Jurkat, Clone E6-1 (cell line): ENCODE measurements around the gene CD52.
"Not testable (repeated sequence)": the region's sequence is repeated elsewhere in the genome, so short reads cannot be mapped to it uniquely, and the experiment has no call there.

Source experiments
- DNase-seq: peaks from one replicate; pipeline ENCODE4 v3.0.0-alpha.2; 2011; ENCODE audit warnings: low read depth, low spot score
- H3K4me3 ChIP-seq: 2 replicates; pipeline ENCODE4 v1.5.1; 2011; ENCODE audit warnings: mild to moderate bottlenecking, low read length, control low read depth, moderate library complexity

Gene CD52

DNA sequence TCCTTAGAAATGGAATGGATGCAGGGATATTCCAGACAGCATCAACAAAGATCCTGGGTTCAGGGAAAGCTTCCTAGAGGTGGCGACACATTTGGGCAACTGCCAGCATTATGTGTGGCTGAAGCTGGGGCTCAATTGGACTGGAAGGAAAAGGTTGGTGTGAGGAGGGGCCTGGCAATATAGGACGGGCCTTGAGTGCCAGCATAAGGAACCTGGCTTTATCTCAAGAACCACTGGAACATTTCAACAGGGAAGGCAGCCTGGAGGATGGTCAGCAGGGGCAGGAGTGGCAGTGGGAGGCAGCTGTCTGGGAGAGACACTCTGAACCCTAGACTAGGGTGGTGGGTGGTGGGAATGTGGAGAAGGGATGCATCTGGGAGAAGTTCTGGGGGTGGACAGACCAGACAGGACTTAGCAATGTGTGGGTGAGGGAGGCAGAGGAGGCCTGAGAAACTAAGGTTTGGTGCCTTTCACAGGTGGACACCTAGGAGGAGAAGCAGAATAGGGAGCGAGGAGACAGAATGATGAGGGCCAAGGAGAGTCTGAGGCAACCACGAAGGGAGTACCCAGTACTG lies 34.4 kb upstream of the CD52 start:
- no peak for DNase-seq
- H3K4me3 ChIP-seq = no peak overlapping the region

DNA sequence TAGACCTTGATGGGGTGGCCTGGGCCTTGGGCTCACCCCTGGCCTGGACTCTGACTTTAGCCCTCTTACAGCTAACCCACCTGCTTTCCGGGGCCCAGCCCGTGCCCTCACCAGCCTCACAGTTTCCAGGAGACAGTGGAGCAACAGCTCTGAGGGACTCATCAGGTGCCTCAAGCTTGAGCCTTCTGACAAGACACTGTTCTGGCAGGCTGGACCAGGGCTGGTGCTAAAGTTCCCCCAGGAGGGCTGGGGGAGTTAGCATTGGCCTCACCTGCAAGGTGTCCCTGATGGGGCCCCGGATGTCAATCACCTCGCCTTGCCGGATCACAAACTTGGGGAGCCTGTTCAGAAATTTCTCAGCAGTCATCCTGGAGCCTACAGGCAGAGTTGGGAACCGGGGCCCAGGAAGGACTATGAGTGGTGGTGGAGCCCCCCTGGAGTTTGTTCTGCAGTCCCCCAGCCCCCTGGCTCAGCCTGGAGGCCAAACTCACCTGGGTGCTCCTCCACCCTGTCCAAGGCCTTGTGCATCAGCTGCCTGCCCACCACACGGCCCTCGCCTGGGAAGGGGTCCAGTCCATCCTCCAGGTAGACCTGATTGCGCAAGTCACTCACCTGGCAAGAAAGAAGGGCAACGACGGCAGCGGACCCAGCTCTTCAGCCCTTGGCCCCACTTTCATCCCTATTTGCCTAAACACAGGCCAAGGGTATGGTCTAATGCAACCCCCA lies 33.7 kb upstream of the CD52 start:
- DNase-seq = no peak
- H3K4me3 ChIP-seq = no peak overlapping the region

DNA sequence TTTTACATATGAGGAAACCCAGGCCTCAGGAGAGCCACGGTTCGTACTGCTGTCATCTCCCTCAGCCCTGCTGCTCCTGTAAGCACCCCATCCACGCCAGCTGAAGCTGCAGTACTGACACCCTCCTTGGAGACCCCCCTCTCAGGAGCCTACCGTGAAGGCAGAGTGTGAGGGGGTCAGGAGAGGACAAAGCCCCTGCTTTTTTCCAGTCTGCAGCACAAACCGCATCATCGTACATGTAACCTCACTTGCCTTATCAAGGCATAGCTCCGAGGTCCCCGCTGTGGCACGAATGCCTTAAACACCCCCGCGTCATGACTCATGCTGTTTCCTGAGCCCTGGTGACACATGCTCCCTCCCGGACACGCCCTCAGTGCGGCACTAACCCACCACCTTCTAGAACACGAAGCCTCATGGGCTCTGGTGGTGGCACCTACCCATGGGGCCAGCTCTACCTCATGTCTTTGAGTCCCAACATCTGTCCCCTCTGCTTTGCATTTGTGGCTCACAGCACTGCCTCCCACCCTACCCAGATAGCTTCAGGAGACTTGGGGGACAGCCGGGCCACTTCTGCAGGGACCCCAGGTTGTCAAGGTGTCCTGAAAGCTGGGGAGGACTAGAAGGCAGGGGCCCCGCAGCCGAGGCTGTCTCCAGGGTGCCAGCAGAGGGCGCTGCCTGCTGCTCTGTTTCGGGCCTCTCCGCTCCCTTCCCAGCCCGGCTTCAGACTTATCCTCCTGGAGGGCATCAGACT lies 33.0 kb upstream of the CD52 start:
- peak; percentile 86 for DNase-seq

DNA sequence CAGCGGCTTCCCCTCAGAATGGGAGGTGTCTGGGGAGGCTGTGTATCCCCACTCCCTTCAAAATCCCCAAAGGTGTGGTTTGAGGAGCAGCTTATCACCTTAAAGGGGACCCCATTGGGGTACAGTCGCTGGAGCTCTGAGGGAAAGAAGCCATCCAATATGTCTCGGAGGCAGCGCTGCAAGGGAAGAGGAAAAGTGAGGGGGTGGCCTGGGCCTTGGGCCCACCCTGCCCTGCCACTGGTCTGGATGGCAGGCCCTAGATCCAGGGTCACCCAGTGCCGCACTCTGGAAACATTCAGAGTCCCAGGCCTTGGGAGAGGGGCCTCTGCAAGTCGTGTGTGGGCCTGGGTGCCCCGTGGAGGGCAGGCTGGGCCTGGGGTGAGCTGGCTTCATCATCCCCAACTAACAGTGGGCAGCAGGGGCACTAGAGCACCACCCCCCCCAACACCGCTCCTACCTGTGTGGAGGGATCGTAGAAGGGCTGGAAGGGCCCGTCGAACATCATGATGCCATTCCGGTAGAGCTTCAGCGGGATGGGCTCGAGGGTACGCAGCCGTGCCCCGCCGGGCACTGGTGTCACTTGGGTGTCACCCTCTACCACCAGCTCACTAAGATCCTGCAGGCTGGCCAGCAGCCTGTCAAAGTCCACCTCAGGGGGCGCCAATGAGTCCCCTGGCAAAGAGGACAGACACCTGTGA lies 32.2 kb upstream of the CD52 start:
- DNase-seq = no peak
- no peak overlapping the region for H3K4me3 ChIP-seq

More for the DNA sequence above, 33.0 kb upstream of the CD52 start:
- no peak overlapping the region for H3K4me3 ChIP-seq

DNA sequence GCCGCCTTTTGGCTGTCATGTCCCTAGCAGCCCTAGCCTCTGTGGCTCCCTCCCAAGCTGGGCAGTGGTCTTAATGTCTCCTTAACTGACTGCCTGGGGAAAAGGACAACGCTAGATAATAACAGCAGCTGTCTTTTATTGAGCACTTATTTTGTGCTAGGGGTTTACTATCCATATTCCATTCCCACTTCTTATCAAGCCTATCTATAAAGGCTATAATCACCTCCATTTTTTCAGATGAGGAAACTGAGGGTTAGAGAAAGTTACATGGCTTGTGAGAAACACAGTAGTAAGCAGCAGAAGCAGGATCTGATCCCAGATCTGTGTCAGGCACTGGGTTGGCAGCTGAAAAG lies 31.7 kb upstream of the CD52 start:
- no peak overlapping the region for H3K4me3 ChIP-seq
- DNase-seq = no peak

DNA sequence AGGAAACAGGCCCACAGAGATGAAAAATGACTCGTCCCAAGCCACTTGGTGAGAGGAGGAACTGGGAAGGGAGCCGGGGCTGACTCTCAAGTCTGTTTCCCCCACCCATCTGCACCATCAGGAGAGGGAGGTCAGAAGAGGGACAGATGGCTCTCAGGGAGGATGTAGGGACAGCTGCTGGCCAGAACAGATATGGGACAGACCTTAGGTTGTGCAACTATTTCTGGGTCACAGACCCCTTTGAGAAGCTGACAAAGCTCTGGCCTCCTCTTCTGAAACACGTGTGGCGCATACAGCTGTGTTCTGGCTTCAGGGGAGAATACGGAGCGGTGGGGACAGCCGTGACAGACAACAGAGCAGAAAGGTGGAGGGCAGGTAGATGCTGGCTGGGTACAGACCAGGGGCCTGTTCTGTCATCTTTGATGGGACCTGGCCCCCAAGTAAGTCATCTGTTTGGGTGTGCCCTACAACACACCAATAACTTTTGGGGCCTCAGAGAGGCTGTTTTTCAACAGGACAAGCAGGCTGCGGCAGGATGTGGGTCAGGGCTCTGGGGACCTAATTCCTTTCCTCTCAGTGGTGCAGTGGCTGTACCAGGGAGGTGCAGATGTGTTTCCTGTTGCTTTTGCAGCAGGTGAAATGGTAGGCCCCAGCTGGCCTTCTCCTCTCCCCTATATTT lies 30.6 kb upstream of the CD52 start:
- peak overlapping the region; percentile 13 for H3K4me3 ChIP-seq
- DNase-seq = peak; percentile 95

DNA sequence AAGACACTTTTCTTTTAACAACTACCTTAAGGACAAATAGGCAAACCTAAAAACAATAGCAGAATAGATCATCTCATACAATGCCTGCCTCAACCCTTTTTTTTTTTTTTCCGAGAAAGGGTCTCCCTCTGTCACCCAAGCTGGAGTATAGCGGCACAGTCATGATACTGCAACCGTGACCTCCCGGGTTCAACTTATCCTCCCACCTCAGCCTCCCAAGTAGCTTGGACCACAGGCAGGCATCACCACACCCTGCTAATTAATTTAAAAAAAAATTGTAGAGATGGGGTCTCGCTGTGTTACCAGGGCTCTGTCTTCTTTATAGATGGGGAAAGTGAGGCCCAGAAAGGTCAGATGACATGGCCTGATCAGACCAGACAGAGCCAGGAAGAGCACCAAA lies 29.9 kb upstream of the CD52 start:
- peak overlapping the region; percentile 13 for H3K4me3 ChIP-seq
- DNase-seq = no peak

DNA sequence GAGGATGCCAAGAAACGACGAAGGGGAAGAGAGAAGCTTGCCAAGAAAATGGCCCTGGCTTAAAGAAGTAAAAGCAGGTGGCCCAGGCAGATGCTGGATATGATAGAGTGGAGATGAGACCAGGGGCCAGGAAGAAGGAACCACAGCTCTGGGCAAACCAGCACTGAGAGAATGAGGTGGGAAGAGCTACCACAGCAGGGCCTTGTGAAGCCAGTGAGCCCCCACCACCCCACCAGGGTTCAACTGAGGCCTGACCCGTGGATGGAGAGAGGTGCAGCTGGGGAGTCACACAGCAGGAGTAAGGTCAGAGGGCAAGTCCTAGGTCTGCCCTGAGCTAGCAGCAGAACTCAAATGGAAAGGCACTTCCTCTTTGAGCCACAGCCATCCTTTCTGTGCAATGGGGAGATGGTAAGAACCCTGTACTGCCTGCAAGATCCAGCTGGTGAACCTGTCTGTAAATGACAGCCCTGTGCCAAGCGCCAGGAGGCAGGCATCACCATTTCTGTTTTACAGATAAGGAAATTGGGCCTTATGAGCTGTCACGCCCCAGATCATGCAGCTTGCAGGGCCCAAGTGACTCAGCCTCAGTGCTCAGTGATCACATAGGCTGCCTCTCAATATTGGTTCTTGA lies 29.3 kb upstream of the CD52 start:
- peak overlapping the region; percentile 13 for H3K4me3 ChIP-seq
- peak; percentile 76 for DNase-seq

DNA sequence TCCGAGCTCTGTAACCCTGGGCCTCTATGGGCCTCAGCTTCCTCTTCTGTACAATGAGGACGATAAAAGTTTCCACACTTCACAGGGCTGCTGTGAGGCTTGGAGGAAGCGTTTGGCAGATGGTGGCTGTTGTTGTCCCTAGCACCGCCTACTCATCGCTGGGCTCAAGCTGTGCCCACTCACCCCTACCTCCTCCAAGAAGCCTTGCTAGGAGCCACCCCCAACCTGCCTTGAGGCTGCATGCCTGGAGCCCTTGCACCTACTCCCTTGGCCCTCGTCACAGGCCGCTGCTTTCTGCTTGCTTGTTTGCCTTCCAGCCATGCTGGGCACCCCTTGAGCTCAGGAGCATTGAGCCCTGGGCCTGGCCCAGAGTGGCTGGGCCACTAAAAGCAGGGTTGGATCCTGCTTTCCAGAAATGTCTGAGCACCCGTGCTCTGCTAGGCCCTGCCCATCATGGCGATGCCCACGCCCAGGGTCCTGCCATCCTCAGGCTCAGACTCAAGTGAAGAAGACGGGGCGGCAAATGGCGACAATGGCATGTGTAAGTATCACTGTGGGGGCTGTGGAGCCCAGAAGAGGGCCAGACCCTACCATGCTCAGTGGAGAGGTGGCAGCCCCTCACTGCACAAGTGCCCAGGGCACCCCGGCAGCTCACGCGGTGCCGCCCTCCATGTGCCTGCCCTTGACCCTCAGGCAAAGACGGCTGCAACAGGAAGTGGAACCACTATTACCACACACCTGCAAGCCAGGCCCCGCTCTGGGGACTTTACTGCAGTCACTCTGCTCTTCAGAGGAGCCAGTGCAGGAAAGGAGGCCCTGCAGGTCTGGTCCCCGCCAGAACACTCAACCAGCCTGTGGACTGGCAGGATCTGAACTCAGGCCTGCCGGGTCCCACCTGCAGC lies 28.3 kb upstream of the CD52 start:
- DNase-seq = peak; percentile 80
- peak overlapping the region; percentile 11 for H3K4me3 ChIP-seq

DNA sequence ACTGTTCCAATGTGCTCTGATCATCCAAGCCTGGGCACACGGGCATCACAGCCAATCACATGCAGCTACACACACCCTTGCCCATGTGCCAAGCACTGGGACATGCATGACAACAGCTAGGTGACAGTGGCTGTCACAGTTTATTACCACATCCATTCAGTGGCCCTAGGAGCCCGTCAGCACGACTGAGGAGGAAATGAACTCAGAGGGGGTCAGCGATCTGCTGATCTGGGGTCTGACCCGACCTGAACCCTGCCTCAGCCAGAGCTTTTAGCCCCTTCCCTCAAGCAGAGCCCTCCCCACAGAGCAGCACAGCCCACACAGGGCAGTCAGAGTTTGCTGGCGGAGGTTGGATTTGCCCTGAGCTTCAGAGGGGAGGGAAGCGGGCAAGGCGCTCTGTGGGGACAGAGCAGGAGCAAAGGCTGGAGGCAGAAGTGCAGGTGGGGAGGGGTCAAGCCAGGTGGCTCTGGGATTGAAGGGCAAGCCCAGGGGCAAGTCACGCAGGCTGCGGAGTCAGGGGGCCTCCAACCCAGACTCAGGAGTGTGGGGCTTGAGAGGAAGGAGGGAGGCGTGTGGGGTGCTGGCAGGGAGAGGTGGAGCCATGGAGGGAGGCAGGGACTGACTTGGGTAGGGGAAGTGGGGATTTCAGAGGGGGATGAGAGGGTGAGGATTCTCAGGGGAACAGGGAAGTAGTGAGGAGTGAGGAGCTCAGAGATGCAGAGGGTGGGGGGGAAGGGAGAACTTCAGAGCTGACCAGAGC lies 27.5 kb upstream of the CD52 start:
- DNase-seq = no peak
- H3K4me3 ChIP-seq = no peak overlapping the region; the same call in 1 of the 2 replicates

DNA sequence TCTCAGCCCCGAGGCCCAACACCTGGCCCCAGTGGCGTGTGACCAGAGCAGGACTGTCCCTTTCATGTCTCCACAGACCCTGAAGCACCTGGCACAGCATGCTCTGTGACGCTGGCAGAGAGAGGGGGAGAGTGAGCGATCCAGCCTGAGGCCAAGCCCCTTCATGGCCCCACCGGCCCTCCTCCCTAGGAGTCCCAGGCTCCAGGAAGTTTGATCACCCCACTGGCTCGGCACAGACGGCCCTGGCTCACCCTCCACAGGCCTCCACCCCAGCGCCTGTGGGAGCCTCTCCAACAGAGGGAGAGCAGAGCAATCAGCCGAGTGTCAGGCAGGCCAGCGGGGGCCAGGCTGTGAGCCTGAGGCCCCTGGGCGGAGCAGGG lies 26.9 kb upstream of the CD52 start:
- DNase-seq = no peak
- no peak overlapping the region for H3K4me3 ChIP-seq

DNA sequence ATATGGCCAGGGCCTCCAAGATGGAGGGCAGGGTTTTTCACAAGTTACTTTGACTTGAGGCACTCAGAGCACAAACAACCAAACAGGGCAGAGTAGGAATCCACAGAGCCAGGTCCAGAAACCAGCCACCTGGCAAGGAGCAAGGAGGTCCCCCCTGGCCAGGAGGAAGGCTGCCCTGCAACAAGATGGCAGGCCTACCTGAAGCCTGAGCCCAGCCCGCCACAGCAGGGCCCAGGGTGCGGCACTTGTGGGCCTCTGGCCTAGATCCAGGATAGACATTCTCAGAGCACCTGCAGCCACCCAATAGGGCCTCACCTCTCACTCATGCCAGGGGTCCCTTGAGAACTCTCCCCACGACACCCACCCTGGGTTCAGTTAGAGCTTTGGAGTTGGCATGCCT lies 26.3 kb upstream of the CD52 start:
- no peak for DNase-seq
- no peak overlapping the region for H3K4me3 ChIP-seq

DNA sequence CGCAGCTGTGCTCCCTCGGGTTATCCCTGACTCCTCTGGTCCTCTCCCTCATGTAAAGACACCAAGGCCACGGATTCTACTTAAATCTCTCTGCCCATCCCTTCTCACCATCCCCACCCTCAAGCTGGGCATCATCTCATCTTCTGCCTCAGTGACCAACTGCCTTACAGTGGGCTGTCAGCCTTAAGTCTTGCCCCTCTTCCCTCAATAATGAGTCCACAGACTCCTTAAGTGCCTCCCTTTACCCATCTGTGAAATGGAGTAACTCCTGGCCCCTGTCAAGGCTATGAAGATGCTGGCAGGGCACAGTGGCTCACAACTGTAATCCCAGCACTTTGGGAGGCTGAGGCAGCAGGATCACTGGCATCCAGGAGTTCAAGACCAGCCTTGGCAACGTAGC lies 25.8 kb upstream of the CD52 start:
- no peak overlapping the region for H3K4me3 ChIP-seq
- no peak for DNase-seq

DNA sequence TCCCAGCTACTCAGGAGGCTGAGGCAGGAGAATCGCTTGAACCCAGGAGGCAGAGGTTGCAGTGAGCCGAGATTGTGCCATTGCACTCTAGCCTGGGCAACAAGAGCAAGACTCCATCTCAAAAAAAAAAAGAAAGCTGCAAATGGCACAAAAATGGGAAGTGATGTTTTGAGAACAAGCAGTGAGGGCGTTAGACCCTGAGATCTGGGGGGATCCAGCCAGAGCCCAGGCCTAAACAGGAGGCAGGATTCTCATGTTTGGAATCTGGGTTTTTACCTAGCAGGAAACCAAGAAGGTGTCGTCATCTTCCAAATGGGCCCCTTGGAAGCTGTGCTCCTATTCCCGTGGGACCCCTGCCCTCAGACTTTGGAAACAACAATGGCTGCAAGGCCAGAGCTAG lies 25.0 kb upstream of the CD52 start:
- not testable (repeated sequence) for DNase-seq, H3K4me3 ChIP-seq

DNA sequence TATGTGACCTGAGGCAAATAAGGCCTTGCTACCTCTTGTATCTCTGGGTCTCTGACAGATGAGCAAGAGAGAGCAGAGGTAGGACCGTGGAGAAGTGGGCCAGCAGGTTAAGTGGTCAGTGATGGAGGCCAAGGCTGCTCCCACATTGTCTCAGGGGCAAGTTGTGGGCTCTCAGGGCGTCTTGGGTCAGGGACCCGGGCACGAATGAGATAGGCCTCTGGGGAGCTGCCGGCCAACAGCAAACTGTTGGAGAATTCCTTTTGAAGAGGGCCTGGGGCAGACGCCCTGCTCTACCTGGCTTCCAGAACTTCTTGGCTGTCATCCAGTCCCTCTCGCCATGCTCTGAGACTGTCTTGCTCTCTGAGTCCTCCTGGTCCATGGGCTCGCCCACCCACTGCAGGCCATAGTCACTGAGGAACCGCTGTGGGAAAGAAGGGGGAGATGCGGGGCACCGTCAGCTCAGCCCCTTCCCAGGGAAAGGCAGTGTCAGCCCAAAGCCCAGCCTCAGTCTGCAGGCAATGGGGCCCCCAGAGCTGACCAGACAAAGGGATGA lies 23.8 kb upstream of the CD52 start:
- no peak overlapping the region for H3K4me3 ChIP-seq
- DNase-seq = no peak

DNA sequence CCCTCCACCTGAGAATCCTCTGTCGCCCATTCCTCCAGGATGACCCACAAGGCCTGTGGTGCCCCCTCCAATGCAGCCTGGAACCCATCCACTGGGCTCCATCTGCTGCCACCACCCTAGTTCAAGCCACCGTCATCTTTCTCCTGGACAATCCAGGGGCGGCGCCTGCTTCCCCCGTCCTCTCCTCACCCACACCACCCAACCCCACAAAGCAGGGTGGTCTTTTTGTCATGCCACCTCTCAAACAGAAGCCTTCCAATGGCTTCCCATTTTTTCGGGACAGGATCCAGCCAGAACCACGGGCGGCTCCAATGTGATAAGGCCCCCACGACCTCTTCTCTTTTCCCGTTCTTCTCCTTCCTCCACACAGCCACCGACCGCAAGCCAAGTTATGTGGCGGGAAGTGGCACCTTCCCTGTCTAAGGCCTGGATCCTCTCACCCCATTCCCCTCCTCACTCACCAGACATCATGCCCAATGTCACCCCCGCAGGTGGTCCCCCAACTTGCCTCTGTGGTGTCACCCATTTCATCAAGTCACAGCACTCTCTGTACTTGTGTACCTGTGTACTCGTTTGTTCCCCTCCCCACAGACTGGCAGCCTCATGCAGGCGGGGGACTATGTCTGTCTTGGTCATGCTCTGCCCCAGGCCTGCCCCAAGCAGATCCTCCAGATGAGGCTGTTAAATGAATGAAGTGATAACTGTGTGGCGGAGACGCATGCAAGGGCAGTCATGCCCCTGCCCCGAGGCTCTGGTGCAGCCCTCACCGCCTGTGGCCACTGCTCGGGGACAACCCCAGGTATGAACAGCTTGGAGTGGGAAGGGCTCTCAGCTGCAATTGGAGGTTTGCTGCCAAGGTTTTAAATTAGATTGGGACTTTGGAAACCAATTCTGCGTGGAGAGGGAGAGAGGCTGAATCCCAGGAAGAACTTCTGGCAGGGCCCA lies 22.3 kb upstream of the CD52 start:
- DNase-seq = no peak

More for the DNA sequence above, 22.3 kb upstream of the CD52 start:
- no peak overlapping the region for H3K4me3 ChIP-seq
